ENCODE data around the gene TFAP2A.
A peak's percentile ranks its signal among the peaks of the same experiment; 100 is the strongest.

Gene TFAP2A

GRCh38 chr6:10404799-10405512 is 9.9 kb downstream of the TFAP2A start:
- ChIA-PET POLR2A (interaction anchor here (1.1 to 3.4 kb wide), 2 partner anchors 9 to 15 kb away, joined by 4 to 52 read pairs; partner anchors contain the start of gene TFAP2A), CTCF (interaction anchor here (0.6 to 0.9 kb wide), 3 partner anchors 10 to 638 kb away, joined by 3 to 4 read pairs (median 4); partner anchors contain the start of gene TFAP2A)
- TF ChIP-seq L3MBTL2 (conservative IDR thresholded peaks at IDR 0.05), result peak; percentile 56; the same call in 1 of the 2 replicates
- peak; percentile 58; the same call in 1 of the 2 replicates for TF ChIP-seq PKNOX1 (IDR thresholded peaks at IDR 0.05)
- no peak for TF ChIP-seq LEF1 (IDR thresholded peaks at IDR 0.05; ENCODE audit: borderline replicate concordance)
- no peak for DNase-seq (ENCODE audit: extremely low spot score)

GRCh38 chr6:10404107-10404798 is 10.6 kb downstream of the TFAP2A start:
- TF ChIP-seq SP1 (IDR thresholded peaks at IDR 0.05) (no peak), L3MBTL2 (conservative IDR thresholded peaks at IDR 0.05) (peak; percentile 85), ARNT (IDR thresholded peaks at IDR 0.05) (no peak), ZNF384 (IDR thresholded peaks at IDR 0.05) (no peak), HDGF (IDR thresholded peaks at IDR 0.05; ENCODE audit: borderline replicate concordance) (peak; percentile 24; the same call in 1 of the 2 replicates), FOXK2 (IDR thresholded peaks at IDR 0.05) (no peak)
- DNase-seq (ENCODE audit: extremely low spot score), result peak; percentile 97
- ChIA-PET POLR2A (interaction anchor here (0.7 to 3.4 kb wide), 4 partner anchors 10 to 90 kb away, joined by 4 to 52 read pairs (median 6); partner anchors contain the start of gene TFAP2A), CTCF (no interaction called here)

GRCh38 chr6:10403385-10404106 is 11.3 kb downstream of the TFAP2A start:
- ChIA-PET CTCF (no interaction called here), POLR2A (interaction anchor here (0.7 to 3.4 kb wide), 4 partner anchors 11 to 90 kb away, joined by 4 to 52 read pairs (median 6); partner anchors contain the start of gene TFAP2A)
- DNase-seq (ENCODE audit: extremely low spot score), result no peak
- TF ChIP-seq LEF1 (IDR thresholded peaks at IDR 0.05; ENCODE audit: borderline replicate concordance), result no peak
- 0 out of 2 replicates have a peak, but pooled peaks have one; percentile 12 for TF ChIP-seq L3MBTL2 (conservative IDR thresholded peaks at IDR 0.05)
- no peak for TF ChIP-seq HDGF (IDR thresholded peaks at IDR 0.05; ENCODE audit: borderline replicate concordance)
- TF ChIP-seq ARNT (IDR thresholded peaks at IDR 0.05), result peak; percentile 98
- TF ChIP-seq CTBP1 (IDR thresholded peaks at IDR 0.05; ENCODE audit: borderline replicate concordance), result peak; percentile 75
- peak; percentile 52 for TF ChIP-seq PKNOX1 (IDR thresholded peaks at IDR 0.05)

GRCh38 chr6:10402648-10403311 is 12.1 kb downstream of the TFAP2A start:
- ChIA-PET CTCF (interaction anchor here (1.7 kb wide), 1 partner anchor 13 kb away, joined by 6 read pairs; no protein-coding TSS in a partner anchor), POLR2A (no interaction called here)
- TF ChIP-seq BHLHE40 (IDR thresholded peaks at IDR 0.05; ENCODE audit: borderline replicate concordance) (no peak), ZNF384 (IDR thresholded peaks at IDR 0.05) (no peak), FOXM1 (IDR thresholded peaks at IDR 0.05; ENCODE audit: borderline replicate concordance) (no peak), ARNT (IDR thresholded peaks at IDR 0.05) (no peak), NFRKB (IDR thresholded peaks at IDR 0.05) (no peak)
- DNase-seq (ENCODE audit: extremely low spot score), result no peak

- POLR2A ChIA-PET, result interaction anchor here (1.6 kb wide), 1 partner anchor 14 kb away, joined by 7 read pairs; the partner anchor contains the start of gene TFAP2A
- CTCF ChIA-PET, result interaction anchor here (0.9 to 1.7 kb wide), 2 partner anchors 14 to 27 kb away, joined by 4 to 6 read pairs; no protein-coding TSS in a partner anchor
- TF ChIP-seq FOXK2 (IDR thresholded peaks at IDR 0.05) (no peak), FOXA1 (IDR thresholded peaks at IDR 0.05) (no peak), HDGF (IDR thresholded peaks at IDR 0.05; ENCODE audit: borderline replicate concordance) (no peak), ZNF384 (IDR thresholded peaks at IDR 0.05) (no peak), NFRKB (IDR thresholded peaks at IDR 0.05) (no peak), L3MBTL2 (conservative IDR thresholded peaks at IDR 0.05) (no peak)
- DNase-seq (ENCODE audit: extremely low spot score), result no peak
These were observed 13.1 kb downstream of the TFAP2A start for GRCh38 chr6:10401632-10402223.

- DNase-seq (ENCODE audit: extremely low spot score), result no peak
- ChIA-PET POLR2A (interaction anchor here (1.6 kb wide), 1 partner anchor 14 kb away, joined by 7 read pairs; the partner anchor contains the start of gene TFAP2A), CTCF (interaction anchor here (0.9 kb wide), 1 partner anchor 28 kb away, joined by 4 read pairs; no protein-coding TSS in a partner anchor)
- TF ChIP-seq FOXA1 (IDR thresholded peaks at IDR 0.05), result no peak
- no peak for TF ChIP-seq TARDBP (IDR thresholded peaks at IDR 0.05)
- TF ChIP-seq SUZ12 (IDR thresholded peaks at IDR 0.05), result no peak
- TF ChIP-seq FOXK2 (IDR thresholded peaks at IDR 0.05), result no peak
- no peak for TF ChIP-seq ARNT (IDR thresholded peaks at IDR 0.05)
- TF ChIP-seq L3MBTL2 (conservative IDR thresholded peaks at IDR 0.05), result no peak
- no peak for TF ChIP-seq ZNF384 (IDR thresholded peaks at IDR 0.05)
- no peak for TF ChIP-seq BHLHE40 (IDR thresholded peaks at IDR 0.05; ENCODE audit: borderline replicate concordance)
- no peak for TF ChIP-seq FOXM1 (IDR thresholded peaks at IDR 0.05; ENCODE audit: borderline replicate concordance)
- no peak for TF ChIP-seq NFRKB (IDR thresholded peaks at IDR 0.05)
- TF ChIP-seq ELF4 (IDR thresholded peaks at IDR 0.05), result no peak
- TF ChIP-seq PKNOX1 (IDR thresholded peaks at IDR 0.05), result no peak
- TF ChIP-seq LEF1 (IDR thresholded peaks at IDR 0.05; ENCODE audit: borderline replicate concordance), result no peak
- TF ChIP-seq CTBP1 (IDR thresholded peaks at IDR 0.05; ENCODE audit: borderline replicate concordance), result no peak
- TF ChIP-seq HDGF (IDR thresholded peaks at IDR 0.05; ENCODE audit: borderline replicate concordance), result no peak
- no peak for TF ChIP-seq SP1 (IDR thresholded peaks at IDR 0.05)
These were observed 13.8 kb downstream of the TFAP2A start for GRCh38 chr6:10401004-10401536.
